ENCODE data around the gene HOXC5.

DNA sequence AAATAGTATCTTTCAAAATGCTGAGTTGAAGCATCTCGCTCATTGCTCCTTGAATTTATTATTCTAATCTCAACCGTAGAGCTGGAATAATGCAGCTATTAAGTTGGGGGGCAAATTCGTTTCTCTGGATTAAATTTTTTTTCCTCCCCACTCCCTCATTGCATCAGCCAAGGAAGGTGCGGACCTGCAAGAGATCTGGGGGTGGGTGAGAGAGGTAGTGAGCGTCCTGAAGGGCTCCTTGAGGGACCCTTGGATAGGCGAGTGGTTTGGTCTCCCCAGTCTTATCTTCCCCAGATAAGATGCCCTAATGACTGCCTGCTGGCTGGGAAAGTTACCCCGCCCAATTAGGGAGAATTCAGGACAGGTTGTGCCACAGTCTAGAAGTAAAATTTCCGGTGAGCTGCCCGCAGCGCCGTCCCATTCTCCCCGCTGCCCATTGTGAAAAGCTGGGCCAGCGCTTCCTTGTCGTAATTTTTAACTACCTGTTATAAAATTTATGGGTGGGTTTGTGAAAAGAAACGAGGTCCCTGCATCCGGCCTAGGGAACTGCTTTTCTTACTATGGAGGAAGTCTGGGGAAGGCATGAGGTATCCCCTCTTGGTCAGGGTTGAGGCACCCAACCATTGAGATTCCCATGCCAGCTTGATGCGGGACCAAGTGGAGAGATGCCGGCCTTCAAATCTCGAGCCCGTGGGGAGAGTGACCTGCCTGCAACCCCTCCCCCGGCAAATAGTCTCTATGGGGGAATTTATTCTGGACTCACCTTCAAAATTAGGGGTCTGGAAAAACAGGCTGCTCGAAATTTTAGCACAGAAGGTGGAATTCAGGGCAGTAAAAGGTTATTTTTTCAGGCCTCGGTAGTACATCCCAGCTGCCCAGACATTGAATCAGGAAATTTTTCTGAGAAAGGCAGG is 17.6 kb upstream of the HOXC5 start:
- no peak for TF ChIP-seq POLR2A (IDR thresholded peaks at IDR 0.05)
- TF ChIP-seq, protein P1, sequence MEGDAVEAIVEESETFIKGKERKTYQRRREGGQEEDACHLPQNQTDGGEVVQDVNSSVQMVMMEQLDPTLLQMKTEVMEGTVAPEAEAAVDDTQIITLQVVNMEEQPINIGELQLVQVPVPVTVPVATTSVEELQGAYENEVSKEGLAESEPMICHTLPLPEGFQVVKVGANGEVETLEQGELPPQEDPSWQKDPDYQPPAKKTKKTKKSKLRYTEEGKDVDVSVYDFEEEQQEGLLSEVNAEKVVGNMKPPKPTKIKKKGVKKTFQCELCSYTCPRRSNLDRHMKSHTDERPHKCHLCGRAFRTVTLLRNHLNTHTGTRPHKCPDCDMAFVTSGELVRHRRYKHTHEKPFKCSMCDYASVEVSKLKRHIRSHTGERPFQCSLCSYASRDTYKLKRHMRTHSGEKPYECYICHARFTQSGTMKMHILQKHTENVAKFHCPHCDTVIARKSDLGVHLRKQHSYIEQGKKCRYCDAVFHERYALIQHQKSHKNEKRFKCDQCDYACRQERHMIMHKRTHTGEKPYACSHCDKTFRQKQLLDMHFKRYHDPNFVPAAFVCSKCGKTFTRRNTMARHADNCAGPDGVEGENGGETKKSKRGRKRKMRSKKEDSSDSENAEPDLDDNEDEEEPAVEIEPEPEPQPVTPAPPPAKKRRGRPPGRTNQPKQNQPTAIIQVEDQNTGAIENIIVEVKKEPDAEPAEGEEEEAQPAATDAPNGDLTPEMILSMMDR (IDR thresholded peaks at IDR 0.05) = no peak
